ENCODE measurements around the gene NDUFB8. TPM values are rescaled to one million over a fixed set of nuclear protein-coding genes. Genes with fewer than 3 reads are reported as not detected.

Gene NDUFB8
- total and polyA plus RNA-seq, 10 of the 15 experiments (the other 5 are each of a cell fraction or from before 2014, with no cell fraction given), result 180 to 572 (median 382) TPM

GRCh38 chr10:100480002-100480401 lies 49.7 kb downstream of the NDUFB8 start (continued):
- TF ChIP-seq SMAD5 (IDR thresholded peaks at IDR 0.05; ENCODE audit: low read depth) (no peak), ZBED1 (IDR thresholded peaks at IDR 0.05; ENCODE audit: borderline replicate concordance) (no peak), YY1 (IDR thresholded peaks at IDR 0.05; ENCODE audit: low read depth, low read length) (no peak), HDAC6 (IDR thresholded peaks at IDR 0.05; ENCODE audit: unreplicated experiment) (no peak)

- Histone ChIP-seq H3K79me2 (ENCODE audit: control insufficient read depth, insufficient read depth, low read length) (no peaks in the 10 kb centered on the region), H3K27ac (ENCODE audit: control insufficient read depth, insufficient read depth) (no peak overlapping the region), H2AFZ (ENCODE audit: control insufficient read depth, low read depth, low read length) (no peak overlapping the region), H3K4me2 (ENCODE audit: control insufficient read depth, insufficient read depth) (no peak overlapping the region), H3K4me1 (ENCODE audit: control insufficient read depth, insufficient read depth, low read length) (peaks cover 5% of the 10 kb centered on the region), H3K4me3 (no peak overlapping the region), H3K9me3 (replicated peaks; ENCODE audit: control insufficient read depth, insufficient read depth, low read length) (no peaks in the 10 kb centered on the region), H3K27me3 (replicated peaks in 1 of 2; ENCODE audit: control insufficient read depth in 2 of 2, insufficient read depth in 2 of 2, low read length in 1 of 2) (peaks cover 0 to 6% of the 10 kb centered on the region in 2 experiments; a peak in 1 of 4 replicates), H3K9ac (ENCODE audit: control insufficient read depth, insufficient read depth, low read length) (no peak overlapping the region), H3K36me3 (ENCODE audit: control insufficient read depth in 2 of 2, insufficient read depth in 2 of 2, low read length in 1 of 2) (no peaks in the 10 kb centered on the region), H4K20me1 (ENCODE audit: control insufficient read depth, insufficient read depth) (peaks cover 2% of the 10 kb centered on the region; the same call in 1 of the 2 replicates)
- in situ Hi-C loops (cut with MboI), result no loop called here
- DNase-seq (ENCODE audit: low read depth, low spot score) (no peak), FAIRE-seq (no peak), ATAC-seq (no peak)
- ChIA-PET CTCF (interaction anchor here (0.6 to 5.5 kb wide), 3 partner anchors 12 to 46 kb away, joined by 3 to 49 read pairs (median 4); no protein-coding TSS in a partner anchor), RAD21 (ENCODE audit: unreplicated experiment) (no interaction called here), SMC1A (ENCODE audit: uncharacterized antibody, unreplicated experiment) (interaction anchor here (1.0 kb wide), 1 partner anchor 46 kb away, joined by 4 read pairs; no protein-coding TSS in a partner anchor), POLR2A (interaction anchor here (0.6 to 0.7 kb wide), 3 partner anchors 9 to 472 kb away, joined by 3 to 5 read pairs (median 4); no protein-coding TSS in a partner anchor)
- 29% methylated on average over 4 of the region's 4 CpGs for WGBS (ENCODE audit: insufficient coverage, insufficient replicate concordance, low lambda C conversion rate, missing lambda C conversion rate)
- BruUV-seq (replicated peaks), result no TSS peak
- TF ChIP-seq RCOR1 (conservative IDR thresholded peaks at IDR 0.05; ENCODE audit: low read depth, low read length), result no peak
- no peak for TF ChIP-seq SUZ12 (IDR thresholded peaks at IDR 0.05; ENCODE audit: unreplicated experiment)
- no peak for TF ChIP-seq ATF7 (IDR thresholded peaks at IDR 0.05; ENCODE audit: low read depth)
- TF ChIP-seq ZBTB40 (IDR thresholded peaks at IDR 0.05; ENCODE audit: borderline replicate concordance), result no peak
- no peak for TF ChIP-seq SUPT20H (IDR thresholded peaks at IDR 0.05; ENCODE audit: borderline replicate concordance, control insufficient read depth, low read depth, low read length)
- no peak for TF ChIP-seq HCFC1 (IDR thresholded peaks at IDR 0.05; ENCODE audit: low read length)
- no peak for TF ChIP-seq RAD21 (IDR thresholded peaks at IDR 0.05; ENCODE audit: insufficient read depth, low read depth, low read length)
- TF ChIP-seq HDAC6 (IDR thresholded peaks at IDR 0.05; ENCODE audit: unreplicated experiment), result no peak
- intact Hi-C loops (cut with micrococcal nuclease; ENCODE audit: unreplicated experiment), result no loop called here
Observed at GRCh38 chr10:100479037-100479436, 50.6 kb downstream of the NDUFB8 start.

Measured in GM12878 (cell line).